Body of pancreas (tissue), 4 donors: ENCODE measurements around the gene KLHL30.

Source experiments
- POLR2A ChIP-seq, 3 donors: fragments of 450-650 bp; IDR thresholded peaks; one replicate each; pipeline ENCODE4 v1.6.1; 2016; ENCODE audit warnings: antibody characterized with exemption in 3 of 3, mild to moderate bottlenecking in 2 of 3
- TF ChIP-seq, protein P1 (sequence below), 7 experiments: fragments of 450-650 bp in 4 of 7; fragments of 200-600 bp in 3 of 7; sonication (generic) in 3 of 7; IDR thresholded peaks; one replicate each; pipeline ENCODE4 v1.5.1; 2016 to 2019; ENCODE audit warnings: antibody characterized with exemption in 7 of 7

DNA sequence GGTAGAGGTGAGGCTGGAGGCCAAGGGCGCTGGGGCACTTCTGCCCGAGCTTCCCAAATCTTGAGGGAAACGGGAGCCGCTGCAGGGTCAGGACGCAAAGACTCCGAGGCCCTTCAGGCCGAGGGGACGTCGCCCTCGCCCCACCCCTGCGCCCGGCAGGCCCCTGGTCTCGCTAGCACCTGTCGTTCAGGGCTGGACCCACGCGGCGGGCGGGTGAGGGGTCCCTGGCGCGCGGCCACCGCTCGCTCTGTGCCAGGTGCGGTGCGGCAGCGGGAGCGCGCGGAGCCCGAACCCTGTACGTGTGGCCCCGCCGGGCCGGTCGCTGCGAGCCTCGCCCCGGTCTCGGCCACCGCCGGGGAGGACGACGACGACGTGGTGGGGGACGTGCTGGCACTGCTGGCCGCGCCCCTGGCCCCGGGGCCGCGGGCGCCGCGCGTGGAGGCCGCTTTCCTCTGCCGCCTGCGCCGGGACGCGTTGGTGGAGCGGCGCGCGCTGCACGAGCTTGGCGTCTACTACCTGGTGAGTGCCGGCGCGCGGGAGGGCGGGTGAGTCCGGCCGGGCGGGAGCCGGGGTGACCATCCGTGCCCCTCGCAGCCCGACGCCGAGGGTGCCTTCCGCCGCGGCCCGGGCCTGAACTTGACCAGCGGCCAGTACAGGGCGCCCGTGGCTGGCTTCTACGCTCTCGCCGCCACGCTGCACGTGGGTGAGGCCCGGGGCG is 25.2 kb downstream of the KLHL30 start:
- TF ChIP-seq, protein P1, sequence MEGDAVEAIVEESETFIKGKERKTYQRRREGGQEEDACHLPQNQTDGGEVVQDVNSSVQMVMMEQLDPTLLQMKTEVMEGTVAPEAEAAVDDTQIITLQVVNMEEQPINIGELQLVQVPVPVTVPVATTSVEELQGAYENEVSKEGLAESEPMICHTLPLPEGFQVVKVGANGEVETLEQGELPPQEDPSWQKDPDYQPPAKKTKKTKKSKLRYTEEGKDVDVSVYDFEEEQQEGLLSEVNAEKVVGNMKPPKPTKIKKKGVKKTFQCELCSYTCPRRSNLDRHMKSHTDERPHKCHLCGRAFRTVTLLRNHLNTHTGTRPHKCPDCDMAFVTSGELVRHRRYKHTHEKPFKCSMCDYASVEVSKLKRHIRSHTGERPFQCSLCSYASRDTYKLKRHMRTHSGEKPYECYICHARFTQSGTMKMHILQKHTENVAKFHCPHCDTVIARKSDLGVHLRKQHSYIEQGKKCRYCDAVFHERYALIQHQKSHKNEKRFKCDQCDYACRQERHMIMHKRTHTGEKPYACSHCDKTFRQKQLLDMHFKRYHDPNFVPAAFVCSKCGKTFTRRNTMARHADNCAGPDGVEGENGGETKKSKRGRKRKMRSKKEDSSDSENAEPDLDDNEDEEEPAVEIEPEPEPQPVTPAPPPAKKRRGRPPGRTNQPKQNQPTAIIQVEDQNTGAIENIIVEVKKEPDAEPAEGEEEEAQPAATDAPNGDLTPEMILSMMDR (IDR thresholded peaks at IDR 0.05): no peak
- no peak for TF ChIP-seq POLR2A (IDR thresholded peaks at IDR 0.05)
